ENCODE data around the gene GTF2H1.

GRCh38 chr11:18364495-18365073, 42.2 kb downstream of the GTF2H1 start:
- TF ChIP-seq CTCF (conservative IDR thresholded peaks at IDR 0.05): no peak
- TF ChIP-seq ZFX (IDR thresholded peaks at IDR 0.05): no peak
